H9 (cell line): ENCODE results near the gene DCAF5. TPM values are rescaled to one million over a fixed set of nuclear protein-coding genes. Genes with fewer than 3 reads are reported as not detected.

Source experiments
- DNase-seq: peaks from one replicate; pipeline ENCODE4 v3.0.0-alpha.2; 2017
- H2AFZ ChIP-seq: one replicate; pipeline ENCODE4 v1.6.1; 2013; ENCODE audit warnings: mild to moderate bottlenecking, low read length, control low read depth, moderate library complexity
- H2AK5ac ChIP-seq: 2 replicates; pipeline ENCODE4 v1.6.1; 2013; ENCODE audit warnings: low read length, control low read depth, mixed read lengths; ENCODE audit not compliant: insufficient read length
- H2BK120ac ChIP-seq: one replicate; pipeline ENCODE4 v1.6.1; 2013; ENCODE audit warnings: low read depth, mild to moderate bottlenecking, low read length, control low read depth, inconsistent platforms; ENCODE audit not compliant: poor library complexity, severe bottlenecking
- H2BK12ac ChIP-seq: 2 replicates; pipeline ENCODE4 v1.6.1; 2013; ENCODE audit warnings: low read length, control low read depth, mixed read lengths, low read depth; ENCODE audit not compliant: insufficient read length
- H2BK15ac ChIP-seq: 2 replicates; pipeline ENCODE4 v1.6.1; 2013; ENCODE audit warnings: low read depth, low read length, control low read depth
- H2BK20ac ChIP-seq: one replicate; pipeline ENCODE4 v1.6.1; 2013; ENCODE audit warnings: low read depth, mild to moderate bottlenecking, low read length, control low read depth, inconsistent platforms; ENCODE audit not compliant: poor library complexity, severe bottlenecking
- H2BK5ac ChIP-seq: 2 replicates; pipeline ENCODE4 v1.6.1; 2013; ENCODE audit warnings: low read length, control low read depth, mixed read lengths; ENCODE audit not compliant: insufficient read length
- H3K14ac ChIP-seq: 2 replicates; pipeline ENCODE4 v1.6.1; 2013; ENCODE audit warnings: low read length, control low read depth; ENCODE audit not compliant: insufficient read depth
- H3K18ac ChIP-seq: 2 replicates; pipeline ENCODE4 v1.6.1; 2013; ENCODE audit warnings: low read depth, mild to moderate bottlenecking, mixed read lengths, low read length, control low read depth; ENCODE audit not compliant: insufficient read length
- H3K23ac ChIP-seq: 2 replicates; pipeline ENCODE4 v1.6.1; 2013; ENCODE audit warnings: low read length, control low read depth, mixed read lengths, low read depth; ENCODE audit not compliant: insufficient read length
- H3K23me2 ChIP-seq: 2 replicates; pipeline ENCODE4 v1.6.1; 2013; ENCODE audit warnings: low read depth, mild to moderate bottlenecking, mixed read lengths, low read length, control low read depth; ENCODE audit not compliant: insufficient read length, poor library complexity, severe bottlenecking
- H3K27ac ChIP-seq: 2 replicates; pipeline ENCODE4 v1.5.1; 2013; ENCODE audit warnings: low read length, control low read depth, mixed read lengths, low read depth; ENCODE audit not compliant: insufficient read length
- H3K27me3 ChIP-seq: 2 replicates; pipeline ENCODE4 v1.6.1; 2013; ENCODE audit warnings: low read length, control low read depth, inconsistent platforms; ENCODE audit not compliant: insufficient read depth
- H3K4ac ChIP-seq: 2 replicates; pipeline ENCODE4 v1.6.1; 2013; ENCODE audit warnings: low read depth, mild to moderate bottlenecking, control low read depth, inconsistent platforms, low read length, moderate library complexity
- H3K4me1 ChIP-seq: 2 replicates; pipeline ENCODE4 v1.6.1; 2013; ENCODE audit warnings: low read length, control low read depth, inconsistent platforms; ENCODE audit not compliant: insufficient read depth
- H3K4me2 ChIP-seq: 2 replicates; pipeline ENCODE4 v1.6.1; 2013; ENCODE audit warnings: low read length, control low read depth, mixed read lengths; ENCODE audit not compliant: insufficient read length, insufficient read depth
- H3K56ac ChIP-seq: 2 replicates; pipeline ENCODE4 v1.6.1; 2013; ENCODE audit warnings: low read depth, mild to moderate bottlenecking, mixed read lengths, low read length, control low read depth; ENCODE audit not compliant: insufficient read length
- H3K79me1 ChIP-seq: 2 replicates; pipeline ENCODE4 v1.6.1; 2013; ENCODE audit warnings: low read depth, mild to moderate bottlenecking, moderate library complexity, low read length, control low read depth, inconsistent platforms; ENCODE audit not compliant: insufficient read depth, poor library complexity, severe bottlenecking
- H3K79me2 ChIP-seq: 2 replicates; pipeline ENCODE4 v1.6.1; 2013; ENCODE audit warnings: low read length, control low read depth, inconsistent platforms; ENCODE audit not compliant: insufficient read depth
- H3K9ac ChIP-seq: 2 replicates; pipeline ENCODE4 v1.6.1; 2013; ENCODE audit warnings: low read length, control low read depth, mixed read lengths; ENCODE audit not compliant: insufficient read length; ENCODE audit errors: extremely low read depth
- H3K9me3 ChIP-seq: one replicate; pipeline ENCODE4 v1.6.1; 2013; ENCODE audit warnings: low read depth, low read length, inconsistent platforms; ENCODE audit not compliant: control insufficient read depth
- H3T11ph ChIP-seq: one replicate; pipeline ENCODE4 v1.6.1; 2013; ENCODE audit warnings: mild to moderate bottlenecking, low read length, control low read depth, inconsistent platforms
- H4K20me1 ChIP-seq: one replicate; pipeline ENCODE4 v1.6.1; 2013; ENCODE audit not compliant: control insufficient read depth, insufficient read length, insufficient read depth
- H4K5ac ChIP-seq: 2 replicates; pipeline ENCODE4 v1.6.1; 2013; ENCODE audit warnings: low read depth, mild to moderate bottlenecking, mixed read lengths, low read length, control low read depth; ENCODE audit not compliant: insufficient read length
- H4K8ac ChIP-seq: replicated peaks from 2 replicates; pipeline ENCODE4 v1.6.1; 2013; ENCODE audit warnings: low read length, control low read depth, mixed read lengths, low read depth; ENCODE audit not compliant: insufficient read length
- H4K91ac ChIP-seq: 2 replicates; pipeline ENCODE4 v1.6.1; 2013; ENCODE audit warnings: low read depth, mild to moderate bottlenecking, moderate library complexity, mixed read lengths, low read length, control low read depth; ENCODE audit not compliant: insufficient read length
- H3K27ac Mint-ChIP-seq, 3 experiments: 2 replicates in 2 of 3; 3 replicates in 1 of 3; pipeline ENCODE4 v1.8.0; 2020 to 2021; ENCODE audit warnings: mixed read lengths in 3 of 3, mild to moderate bottlenecking in 1 of 3, moderate library complexity in 1 of 3
- H3K27me3 Mint-ChIP-seq: 2 replicates; pipeline ENCODE4 v1.8.0; 2021; ENCODE audit warnings: low read depth, mild to moderate bottlenecking, moderate library complexity, mixed read lengths
- H3K36me3 Mint-ChIP-seq, 3 experiments: 2 replicates in 2 of 3; 3 replicates in 1 of 3; pipeline ENCODE4 v1.8.0; 2020 to 2021; ENCODE audit warnings: low read depth in 3 of 3, mixed read lengths in 3 of 3; ENCODE audit not compliant: insufficient read depth in 1 of 3
- H3K4me1 Mint-ChIP-seq, 2 experiments: 2 replicates each; pipeline ENCODE4 v1.8.0; 2020; ENCODE audit warnings: mixed read lengths in 2 of 2
- H3K4me3 Mint-ChIP-seq, 2 experiments: 2 replicates in 1 of 2; 3 replicates in 1 of 2; pipeline ENCODE4 v1.8.0; 2020 to 2021; ENCODE audit warnings: mild to moderate bottlenecking in 2 of 2, mixed read lengths in 2 of 2, moderate library complexity in 1 of 2
- H3K9me3 Mint-ChIP-seq, 2 experiments: 2 replicates in 1 of 2; 3 replicates in 1 of 2; pipeline ENCODE4 v1.8.0; 2020; ENCODE audit warnings: mild to moderate bottlenecking in 2 of 2, mixed read lengths in 2 of 2, moderate library complexity in 1 of 2
- WGBS: extraction: QIAGEN DNeasy Blood & Tissue Kit; methylation state at CpG from one replicate; pipeline ENCODE4 v1.1.7; 2013; ENCODE audit warnings: missing lambda C conversion rate, low lambda C conversion rate, mixed read lengths; ENCODE audit not compliant: insufficient read length; ENCODE audit errors: extremely low coverage; 5-methylcytosine and 5-hydroxymethylcytosine counted together
- total RNA-seq: library from RNA; stranded (reverse); gene quantifications from 2 replicates; pipeline ENCODE4 v1.2.1, GENCODE V29; 2021
- TF ChIP-seq, protein P1 (sequence below): fragments of 200-600 bp; sonication (generic); conservative IDR thresholded peaks from 3 replicates; pipeline ENCODE4 v1.8.0; 2021; ENCODE audit warnings: antibody characterized with exemption, mild to moderate bottlenecking

DCAF5 gene
- total RNA-seq, 1 experiment from 2014 or later: 31.4 TPM

DNA sequence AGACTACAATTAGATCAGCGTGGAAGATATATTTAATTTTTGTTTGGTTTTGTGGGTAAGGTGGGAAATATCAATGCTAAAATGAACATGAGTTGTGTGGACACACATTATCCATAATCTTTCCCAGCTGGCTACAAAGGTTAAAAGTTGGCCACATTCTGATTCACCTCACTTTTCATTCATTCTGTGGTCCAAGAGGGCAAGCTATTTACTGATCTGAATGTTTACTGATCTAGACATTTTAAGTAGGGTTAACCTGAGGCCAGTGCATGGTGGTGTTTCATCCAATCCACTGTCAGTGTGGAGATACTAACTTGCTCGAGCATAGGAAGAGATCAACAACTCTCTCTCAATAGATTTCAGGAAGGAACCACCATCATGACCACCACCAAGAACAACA lies 71.6 kb downstream of the DCAF5 start:
- Histone ChIP-seq H2BK120ac (no peak overlapping the region), H2AK5ac (no peak overlapping the region), H2BK15ac (no peak overlapping the region), H3K27me3 (no peaks in the 10 kb centered on the region), H4K20me1 (no peaks in the 10 kb centered on the region), H3K56ac (no peak overlapping the region), H3T11ph (no peak overlapping the region), H3K4ac (no peak overlapping the region), H3K14ac (no peak overlapping the region), H3K27ac (no peak overlapping the region), H4K8ac (no peak overlapping the region), H4K5ac (no peak overlapping the region), H2BK5ac (no peak overlapping the region), H3K23me2 (no peaks in the 10 kb centered on the region), H3K4me2 (no peak overlapping the region), H2BK12ac (no peak overlapping the region), H3K79me1 (no peaks in the 10 kb centered on the region), H3K18ac (no peak overlapping the region), H2BK20ac (no peak overlapping the region), H3K9ac (no peak overlapping the region), H3K9me3 (no peaks in the 10 kb centered on the region), H4K91ac (no peak overlapping the region), H3K23ac (no peak overlapping the region), H2AFZ (no peak overlapping the region), H3K4me1 (peaks cover 2% of the 10 kb centered on the region; the same call in 1 of the 2 replicates), H3K79me2 (no peaks in the 10 kb centered on the region)
- DNase-seq: no peak
- H3K4me1 Mint-ChIP-seq: peaks cover 4 to 12% of the 10 kb centered on the region in 2 experiments; a peak in 2 of 4 replicates
- peaks cover 0 to 18% (median 11%) of the 10 kb centered on the region in 3 experiments; a peak in 5 of 7 replicates for H3K36me3 Mint-ChIP-seq
- H3K27me3 Mint-ChIP-seq: no peaks in the 10 kb centered on the region
- WGBS: no CpG with 5 or more reads among the region's 2 CpGs
- H3K27ac Mint-ChIP-seq: no peak overlapping the region
- no peaks in the 10 kb centered on the region for H3K9me3 Mint-ChIP-seq
- no peak overlapping the region for H3K4me3 Mint-ChIP-seq
- TF ChIP-seq, protein P1, sequence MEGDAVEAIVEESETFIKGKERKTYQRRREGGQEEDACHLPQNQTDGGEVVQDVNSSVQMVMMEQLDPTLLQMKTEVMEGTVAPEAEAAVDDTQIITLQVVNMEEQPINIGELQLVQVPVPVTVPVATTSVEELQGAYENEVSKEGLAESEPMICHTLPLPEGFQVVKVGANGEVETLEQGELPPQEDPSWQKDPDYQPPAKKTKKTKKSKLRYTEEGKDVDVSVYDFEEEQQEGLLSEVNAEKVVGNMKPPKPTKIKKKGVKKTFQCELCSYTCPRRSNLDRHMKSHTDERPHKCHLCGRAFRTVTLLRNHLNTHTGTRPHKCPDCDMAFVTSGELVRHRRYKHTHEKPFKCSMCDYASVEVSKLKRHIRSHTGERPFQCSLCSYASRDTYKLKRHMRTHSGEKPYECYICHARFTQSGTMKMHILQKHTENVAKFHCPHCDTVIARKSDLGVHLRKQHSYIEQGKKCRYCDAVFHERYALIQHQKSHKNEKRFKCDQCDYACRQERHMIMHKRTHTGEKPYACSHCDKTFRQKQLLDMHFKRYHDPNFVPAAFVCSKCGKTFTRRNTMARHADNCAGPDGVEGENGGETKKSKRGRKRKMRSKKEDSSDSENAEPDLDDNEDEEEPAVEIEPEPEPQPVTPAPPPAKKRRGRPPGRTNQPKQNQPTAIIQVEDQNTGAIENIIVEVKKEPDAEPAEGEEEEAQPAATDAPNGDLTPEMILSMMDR: no peak
